Left kidney (tissue), 8 donors: Measurements from ENCODE around the gene C16orf46. TPM values are rescaled to one million over a fixed set of nuclear protein-coding genes. Genes with fewer than 3 reads are reported as not detected.
"Not testable (repeated sequence)": the region's sequence is repeated elsewhere in the genome, so short reads cannot be mapped to it uniquely, and the experiment has no call there.

ENCODE experiments used
- DNase-seq: peaks from one replicate; pipeline ENCODE4 v3.0.0-alpha.2; 2013
- long read RNA-seq, 8 donors: transcript quantifications; one replicate each; lab custom pipeline, GENCODE V29; 2026
- polyA plus RNA-seq: library from polyadenylated mRNA; unstranded; fragments of 120-200 nt; gene quantifications from one replicate; pipeline ENCODE4 v1.2.1, GENCODE V29; 2013; ENCODE audit not compliant: insufficient read length

Gene C16orf46, protein sequence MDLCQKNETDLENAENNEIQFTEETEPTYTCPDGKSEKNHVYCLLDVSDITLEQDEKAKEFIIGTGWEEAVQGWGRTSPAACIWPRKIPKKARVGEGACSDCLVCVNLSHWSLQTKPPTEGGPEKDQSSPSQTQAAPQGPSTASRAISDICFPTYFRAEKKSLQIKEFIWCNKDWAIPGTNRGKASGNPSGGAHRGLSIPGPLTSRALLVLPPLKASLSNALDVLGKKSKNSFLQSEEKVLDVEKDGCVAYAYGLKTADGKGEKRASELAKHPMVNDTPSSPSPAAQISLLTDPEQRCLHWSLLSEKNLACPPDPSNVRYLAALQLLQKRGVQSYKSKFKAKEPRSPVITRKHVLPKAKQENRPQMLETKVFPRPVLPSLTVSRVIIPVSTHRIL
- 1.9 TPM for polyA plus RNA-seq
- long read RNA-seq, donor 1, partial matches to known transcripts = 0 of 1 reads
- long read RNA-seq, donor 1, other reads (novel, unspliced or antisense) = 0 of 1 reads
- long read RNA-seq, donor 2, partial matches to known transcripts = 0 of 1 reads
- long read RNA-seq, donor 2, other reads (novel, unspliced or antisense) = 0 of 1 reads
- long read RNA-seq, donor 3 = 0 reads
- long read RNA-seq, donor 4 = 0 reads
- long read RNA-seq, donor 5, partial matches to known transcripts = 0 of 1 reads
- long read RNA-seq, donor 5, other reads (novel, unspliced or antisense) = 0 of 1 reads
- long read RNA-seq, donor 6 = 0 reads
- long read RNA-seq, donor 7, partial matches to known transcripts = 0 of 1 reads
- long read RNA-seq, donor 7, other reads (novel, unspliced or antisense) = 0 of 1 reads
- long read RNA-seq, donor 8 = 0 reads

DNA sequence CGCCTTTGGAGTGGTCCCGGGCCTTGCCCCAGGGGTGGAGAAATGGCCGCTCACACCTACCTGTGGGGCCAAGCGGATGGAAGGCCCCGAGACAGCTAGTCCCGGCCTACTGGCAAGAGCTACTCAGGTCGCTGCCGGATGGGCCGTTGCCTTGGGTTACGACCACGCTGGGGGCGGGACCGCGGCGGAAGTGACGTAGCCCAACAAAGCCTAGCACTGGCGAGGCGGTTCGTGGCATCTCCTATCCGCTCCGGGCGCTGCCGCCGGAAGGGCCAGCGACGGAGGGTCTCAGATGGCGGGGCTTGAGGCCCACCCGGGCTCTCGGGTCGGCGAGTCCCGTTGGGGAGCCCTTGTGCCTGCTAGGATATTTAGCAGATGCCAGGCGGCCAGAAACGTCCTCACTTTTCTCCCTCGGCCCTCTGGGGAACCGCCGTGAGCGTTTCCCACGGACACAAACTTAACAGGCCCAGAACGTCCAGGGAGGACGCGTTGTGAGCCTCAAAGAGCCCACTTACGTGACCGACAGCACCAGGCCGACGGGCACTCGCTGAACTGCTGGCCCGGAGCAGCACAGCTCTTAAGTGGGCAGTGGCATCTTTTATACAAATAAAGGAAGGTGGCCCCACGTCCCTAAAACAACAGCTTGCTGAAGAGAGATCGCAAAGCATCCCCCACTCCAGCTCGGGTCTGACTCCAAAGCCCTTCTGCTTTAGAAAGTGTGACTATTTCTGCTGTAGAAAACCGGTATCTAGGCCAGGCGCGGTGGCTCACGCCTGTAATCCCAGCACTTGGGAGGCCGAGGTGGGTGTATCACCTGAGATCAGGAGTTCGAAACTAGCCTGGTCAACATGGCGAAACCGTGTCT, at the start of gene C16orf46:
C16orf46 (minus strand) TSS at position 163 of the 865 bp plus-strand sequence. CDS start 13,283 bp downstream, outside the sequence.
- peak; percentile 97 for DNase-seq

DNA sequence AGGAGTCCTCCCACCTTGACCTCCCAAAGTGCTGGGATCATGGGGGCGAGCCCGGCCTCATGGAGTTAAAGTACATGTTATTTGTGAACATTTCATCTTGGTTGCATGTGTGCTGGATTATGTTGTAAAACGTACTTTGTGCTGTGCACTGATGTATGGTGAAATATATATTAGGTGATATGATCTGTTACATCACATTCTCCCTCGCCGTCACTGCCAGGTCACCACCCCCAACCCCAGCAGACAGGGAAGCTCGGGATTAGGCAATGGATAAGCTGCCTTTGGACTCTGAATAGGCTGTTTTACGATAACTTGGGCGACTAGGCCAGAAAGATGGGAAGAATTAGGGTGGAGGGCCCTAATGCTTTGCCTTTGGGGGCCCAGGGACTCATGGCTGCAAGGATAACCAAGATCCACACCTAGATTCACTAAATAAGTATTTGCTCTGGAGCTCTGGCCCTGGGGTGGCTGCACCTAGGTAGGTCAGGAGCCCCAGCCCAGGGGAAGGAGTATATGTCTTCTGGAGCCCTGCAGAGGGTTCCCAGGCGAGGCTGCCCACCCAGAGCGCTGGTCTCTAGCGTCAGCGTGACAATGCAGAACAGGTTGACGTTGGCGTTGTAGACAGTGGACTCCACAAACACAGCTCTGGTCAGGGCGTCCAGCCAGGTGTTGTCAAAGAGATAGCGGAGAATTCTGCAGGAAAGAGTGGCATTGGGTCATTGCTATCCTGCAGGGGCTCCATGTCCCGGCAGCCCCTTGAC, 46.2 kb upstream of the C16orf46 start:
- DNase-seq = no peak

DNA sequence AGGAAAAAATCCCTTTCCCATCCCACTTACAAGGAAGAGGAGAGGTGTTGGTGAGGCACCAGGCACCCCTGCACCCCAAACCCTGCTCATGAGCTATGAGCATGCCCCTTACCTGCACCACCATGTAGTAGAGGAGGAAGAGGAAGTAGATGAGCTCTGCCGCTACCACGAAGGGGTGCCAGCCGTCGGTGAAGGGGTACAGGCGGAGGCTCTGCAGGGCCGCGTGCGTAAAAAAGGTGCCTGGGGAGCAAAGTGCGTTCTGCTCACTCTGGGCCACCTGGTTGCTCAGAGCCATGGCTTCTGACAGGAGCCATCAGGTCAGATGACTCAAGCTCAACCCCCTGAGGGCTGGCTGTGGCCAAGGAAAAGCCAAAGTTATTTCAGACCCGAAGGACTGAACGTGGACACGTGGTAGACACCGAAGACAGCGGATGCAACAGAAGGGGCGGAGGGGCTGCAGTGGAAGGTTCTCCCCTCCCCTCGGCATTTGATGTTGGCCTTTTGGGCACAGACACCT, 44.5 kb upstream of the C16orf46 start:
- no peak for DNase-seq

DNA sequence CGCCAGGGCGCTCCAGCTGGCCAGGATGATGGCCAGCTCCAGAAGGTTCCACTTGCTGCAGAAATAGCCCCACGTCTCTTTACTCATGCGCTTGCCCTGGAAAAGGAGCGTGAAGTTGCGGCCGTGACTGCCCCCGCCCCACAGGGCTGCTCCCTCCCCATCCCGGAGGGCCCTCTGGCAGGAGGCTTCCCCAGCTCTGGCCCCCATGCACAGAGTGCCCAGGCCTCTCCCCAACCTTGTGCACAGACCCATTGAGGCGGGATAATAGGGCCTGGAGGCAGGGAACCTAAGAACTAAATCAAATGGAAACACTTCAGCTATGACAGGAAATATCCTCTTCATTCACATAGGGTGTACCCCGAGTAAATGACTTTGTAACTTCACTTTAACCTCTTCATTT, 40.4 kb upstream of the C16orf46 start:
- no peak for DNase-seq

DNA sequence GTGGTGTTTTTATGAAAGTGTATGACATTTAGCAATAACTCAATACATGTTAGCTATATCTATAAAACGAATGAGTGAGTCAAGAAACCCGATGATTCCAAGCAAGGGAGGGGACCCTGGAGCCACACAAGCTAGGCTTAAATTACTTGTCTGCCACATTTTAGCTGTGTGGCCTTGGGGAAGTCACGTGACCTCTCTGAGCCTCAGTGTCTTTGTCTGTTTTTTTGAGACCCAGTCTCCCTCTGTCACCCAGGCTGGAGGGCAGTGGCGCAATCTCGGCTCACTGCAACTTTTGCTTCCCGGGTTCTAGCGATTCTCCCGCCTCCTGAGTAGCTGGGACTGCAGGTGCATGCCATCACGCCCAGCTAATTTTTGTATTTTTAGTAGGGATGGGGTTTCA, 39.2 kb upstream of the C16orf46 start:
- no peak for DNase-seq

DNA sequence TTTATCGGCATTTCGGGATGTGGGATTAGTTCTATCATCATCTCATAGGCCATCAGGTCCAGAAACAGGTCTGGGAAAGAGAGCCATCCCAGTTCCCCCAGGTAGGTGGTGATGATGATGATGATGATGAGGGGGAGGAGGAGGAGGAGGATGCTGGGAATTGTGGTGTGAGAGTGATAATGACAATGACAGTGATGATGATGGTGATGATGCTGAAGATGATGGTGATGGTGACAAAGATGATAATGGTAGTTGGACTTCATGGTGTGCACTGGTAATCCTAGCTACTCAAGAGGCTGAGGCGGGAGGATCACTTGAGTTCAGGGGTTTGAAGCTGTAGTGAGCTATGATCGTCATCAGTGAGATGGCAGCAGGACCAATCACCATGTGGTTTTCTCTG, 35.4 kb upstream of the C16orf46 start:
- no peak for DNase-seq

DNA sequence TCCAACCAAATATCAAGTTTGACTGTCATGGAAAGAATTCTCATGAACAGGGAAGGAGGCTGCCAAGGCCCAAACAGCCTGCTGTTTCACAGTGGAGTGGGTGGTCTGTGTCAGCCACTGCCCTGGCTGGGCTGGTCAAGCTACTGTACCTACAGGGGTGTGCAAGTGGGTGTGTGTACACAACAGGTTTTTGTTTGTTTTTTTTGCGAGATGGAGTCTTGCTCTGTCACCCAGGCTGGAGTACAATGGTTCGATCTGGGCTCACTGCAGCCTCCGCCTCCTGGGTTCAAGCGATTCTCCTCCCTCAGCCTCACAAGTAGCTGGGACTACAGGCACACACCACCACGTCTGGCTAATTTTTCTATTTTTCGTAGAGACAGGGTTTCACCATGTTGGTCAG, 32.2 kb upstream of the C16orf46 start:
- DNase-seq = not testable (repeated sequence)

DNA sequence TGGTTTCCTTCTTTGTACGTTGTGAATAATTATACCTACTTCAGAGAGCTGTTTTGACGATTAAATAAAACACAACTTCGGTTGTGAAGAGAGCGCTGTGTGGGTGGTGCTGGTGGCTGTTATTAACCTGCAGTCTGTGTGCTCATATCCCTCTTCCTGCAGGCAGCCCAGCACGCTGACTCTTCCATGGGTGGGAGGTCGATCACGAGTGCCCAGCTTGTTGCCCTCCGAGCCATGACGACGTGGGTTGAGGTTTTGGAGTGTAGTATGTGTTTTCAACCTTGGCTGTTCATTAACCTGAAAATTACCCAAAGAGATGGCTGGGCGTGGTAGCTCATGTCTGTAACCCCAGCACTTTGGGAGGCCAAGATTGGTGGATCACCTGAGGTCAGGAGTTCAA, 30.5 kb upstream of the C16orf46 start:
- DNase-seq = no peak

DNA sequence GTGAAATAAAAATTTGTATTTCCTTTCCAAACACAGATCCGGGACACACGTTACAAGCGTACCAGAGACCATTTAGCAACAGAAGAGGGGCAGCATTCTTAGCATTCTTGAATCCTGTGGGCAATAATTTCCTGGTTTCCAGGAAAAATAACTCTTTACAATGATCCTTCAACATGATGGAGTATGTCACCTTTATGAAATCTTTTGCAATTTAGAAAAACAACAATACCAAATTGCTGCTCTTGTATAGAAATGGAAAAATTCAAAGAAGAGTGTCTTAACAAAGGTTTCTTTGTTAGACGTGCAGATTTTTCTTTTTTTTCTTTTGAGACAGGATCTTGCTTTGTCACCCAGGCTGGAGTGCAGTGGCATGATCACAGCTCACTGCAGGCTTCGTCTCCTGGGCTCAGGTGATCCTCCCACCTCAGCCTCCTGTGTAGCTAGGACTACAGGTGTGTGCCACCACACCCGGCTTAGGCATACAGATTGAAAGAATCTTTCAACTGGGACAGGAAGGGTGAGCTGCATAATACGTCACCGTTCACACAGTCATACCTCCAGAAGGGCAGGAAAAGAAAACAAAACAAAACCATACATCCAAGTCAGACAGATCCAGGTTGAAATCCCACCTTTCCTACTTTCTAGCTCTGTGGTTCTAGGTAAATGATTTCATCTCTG, 29.9 kb upstream of the C16orf46 start:
- DNase-seq = no peak

DNA sequence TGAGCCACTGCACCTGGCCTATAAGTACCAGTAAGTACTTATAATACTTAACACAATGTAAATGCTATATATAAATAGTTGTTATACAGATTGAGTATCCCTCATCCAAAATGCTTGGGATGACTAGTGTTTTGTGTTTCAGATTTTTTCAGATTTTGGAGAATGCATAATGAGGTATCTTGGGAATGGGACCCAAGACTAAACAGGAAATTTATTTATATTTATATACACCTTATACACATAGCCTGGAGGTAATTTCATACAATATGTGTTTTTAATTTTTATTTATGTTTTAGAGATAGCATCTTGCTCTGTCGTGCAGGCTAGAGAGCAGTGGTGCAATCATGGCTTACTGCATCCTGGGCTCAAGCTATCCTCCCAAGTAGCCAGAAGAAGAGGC, 28.9 kb upstream of the C16orf46 start:
- DNase-seq = no peak

DNA sequence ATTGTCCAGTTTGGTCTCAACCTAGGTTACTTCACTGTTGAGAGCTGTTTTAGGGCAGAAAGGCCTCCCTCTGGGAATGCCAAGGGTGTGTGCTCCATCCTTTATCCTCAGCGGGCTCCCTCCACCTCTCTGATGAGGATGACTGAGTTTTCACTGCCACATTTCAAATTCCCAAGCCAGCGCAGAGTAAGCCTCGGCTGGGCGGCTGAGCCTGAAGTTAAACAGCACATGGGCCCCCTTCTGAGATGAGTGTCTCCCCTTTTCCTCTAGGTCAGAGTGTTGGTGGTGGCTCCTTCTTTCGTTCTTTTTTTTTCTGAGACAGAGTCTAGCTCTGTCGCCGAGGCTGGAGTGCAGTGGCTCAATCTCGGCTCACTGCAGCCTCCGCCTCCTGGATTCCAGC, 24.7 kb upstream of the C16orf46 start:
- DNase-seq = no peak

DNA sequence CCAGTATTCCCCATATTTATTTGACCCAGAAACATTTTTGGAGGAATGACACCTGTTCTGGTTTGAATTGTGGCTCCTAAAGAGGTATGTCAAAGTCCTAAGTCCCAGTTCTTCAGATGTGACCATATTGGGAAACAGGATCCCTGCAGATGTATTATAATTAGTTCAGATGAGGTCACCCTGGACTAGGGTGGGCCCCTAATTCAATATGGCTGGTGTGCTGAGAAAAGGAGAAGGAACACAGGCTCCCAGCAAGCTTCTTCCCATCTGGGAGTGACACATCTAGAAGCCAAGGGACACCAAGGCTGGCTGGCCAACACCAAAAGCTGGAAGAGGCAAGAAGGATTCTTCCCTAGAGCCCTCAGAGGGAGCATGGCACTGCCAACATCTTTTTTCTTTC, 22.9 kb upstream of the C16orf46 start:
- no peak for DNase-seq

DNA sequence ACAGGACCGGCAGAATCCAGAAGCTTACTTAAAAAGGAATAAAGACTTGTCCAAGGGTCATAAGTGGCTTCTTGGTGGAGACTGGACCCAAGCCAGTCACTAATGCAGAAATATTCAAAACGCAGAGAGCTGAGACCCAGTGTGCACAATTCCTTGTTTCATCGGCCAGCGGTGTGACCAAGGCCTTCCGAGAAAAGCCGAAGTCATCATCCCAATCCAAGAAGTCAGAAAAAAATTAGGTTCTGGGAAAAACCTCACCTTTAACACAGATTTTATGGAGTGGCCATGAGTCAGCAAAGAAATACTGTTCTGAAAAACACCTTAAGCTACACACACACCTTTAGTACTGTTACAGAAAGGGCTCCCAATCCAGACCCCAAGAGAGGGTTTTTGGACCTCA, 20.2 kb upstream of the C16orf46 start:
- DNase-seq = no peak

DNA sequence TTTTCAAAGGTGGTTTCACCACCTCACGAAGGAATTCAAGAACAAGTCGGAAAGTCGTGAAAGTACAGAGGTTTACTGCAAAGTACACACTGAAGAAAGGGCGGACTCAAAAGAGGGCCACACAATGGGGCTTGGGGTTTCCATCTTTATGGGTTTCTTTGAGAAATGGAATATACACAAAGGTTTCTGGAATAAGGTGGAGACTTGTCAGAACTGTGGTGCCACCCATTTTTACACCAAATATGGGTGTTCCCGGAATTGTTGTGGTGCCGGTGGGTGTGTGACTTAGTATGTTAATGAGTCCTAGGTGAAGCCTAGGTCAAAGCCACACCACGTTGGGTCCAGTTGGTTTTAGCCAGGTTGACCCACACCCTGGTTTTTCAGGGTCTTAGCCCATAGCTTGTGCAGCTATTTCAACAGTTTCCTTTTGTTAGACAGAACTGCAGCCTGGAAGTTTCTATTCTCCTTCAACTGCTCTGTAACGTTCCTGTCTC, 19.7 kb upstream of the C16orf46 start:
- no peak for DNase-seq

DNA sequence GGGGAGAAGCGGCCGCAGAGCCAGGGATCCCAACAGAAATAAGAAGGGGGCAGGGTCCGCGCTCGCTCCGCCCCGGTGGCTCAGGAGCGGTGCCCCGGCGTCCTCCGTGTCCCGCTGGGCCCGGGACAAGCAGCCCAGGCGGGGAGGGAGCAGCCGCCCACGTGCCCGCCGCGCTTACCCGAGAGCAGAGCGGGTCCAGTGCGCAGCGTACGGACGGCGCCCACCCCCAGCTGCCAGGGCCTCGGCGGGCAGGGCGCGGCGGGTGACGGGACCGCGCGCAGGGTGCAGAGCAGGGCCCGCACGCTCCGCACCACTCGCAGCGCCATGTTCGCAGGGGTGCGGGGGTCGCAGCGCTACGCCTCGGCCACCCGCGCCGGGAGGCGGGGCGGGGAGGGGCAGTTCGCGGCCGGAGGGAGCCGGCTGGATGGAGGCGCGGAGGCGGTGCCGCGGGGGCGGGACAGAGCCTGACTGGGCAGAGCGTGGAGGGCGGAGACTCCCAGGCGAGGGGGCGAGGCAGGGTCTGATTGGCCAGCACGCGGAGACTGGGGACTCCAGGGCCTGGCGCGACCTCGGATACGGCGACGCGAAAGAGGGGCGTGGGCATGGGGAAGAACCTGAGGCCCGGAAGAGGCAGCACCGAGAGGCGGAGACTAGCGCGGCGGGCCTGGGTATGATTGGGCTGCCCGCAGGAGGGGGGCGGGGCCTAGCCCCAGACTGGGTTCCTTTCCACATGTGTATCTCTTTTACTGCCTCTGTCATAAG, 19.1 kb upstream of the C16orf46 start, which contains the start of gene GCSH:
GCSH (minus strand) TSS at position 443 of the 762 bp plus-strand sequence; CDS start at position 326, 117 bp downstream.
- DNase-seq = peak; percentile 98

DNA sequence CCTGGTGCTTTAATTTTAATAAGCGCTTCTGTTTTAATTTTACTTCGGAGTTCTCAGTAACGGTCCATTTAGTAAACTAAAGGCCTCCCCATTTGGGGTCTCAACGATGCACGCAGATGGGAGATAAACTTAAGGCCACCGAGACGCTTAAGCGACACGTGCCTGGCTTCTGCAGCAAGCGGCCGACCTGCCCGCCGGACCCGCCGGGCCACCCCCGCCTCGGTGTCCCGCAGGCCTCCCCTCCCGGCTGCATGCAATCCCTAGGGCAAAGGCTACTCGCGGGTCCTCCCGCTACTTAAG, 18.6 kb upstream of the C16orf46 start:
- no peak for DNase-seq

DNA sequence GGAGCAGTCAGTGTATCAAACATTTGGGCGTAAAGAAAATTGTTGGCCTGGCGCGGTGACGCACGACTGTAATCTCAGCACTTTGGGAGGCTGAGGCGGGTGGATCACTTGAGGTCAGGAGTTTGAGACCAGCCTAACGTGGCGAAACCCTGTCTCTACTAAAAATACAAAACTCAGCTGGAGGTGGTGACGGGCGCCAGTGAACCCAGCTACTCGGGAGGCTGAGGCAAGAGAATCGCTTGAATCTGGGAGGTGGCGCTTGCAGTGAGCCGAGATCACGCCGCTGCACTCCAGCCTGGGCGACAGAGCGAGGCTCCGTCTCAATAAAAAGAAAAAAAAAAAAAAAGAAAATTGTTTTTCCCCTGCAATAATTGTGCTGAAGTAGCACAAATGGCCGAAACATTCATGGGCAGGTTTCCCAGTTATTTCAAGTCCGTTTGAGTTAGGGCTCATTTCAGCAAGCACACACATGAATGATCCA, 17.8 kb upstream of the C16orf46 start:
- DNase-seq = no peak

DNA sequence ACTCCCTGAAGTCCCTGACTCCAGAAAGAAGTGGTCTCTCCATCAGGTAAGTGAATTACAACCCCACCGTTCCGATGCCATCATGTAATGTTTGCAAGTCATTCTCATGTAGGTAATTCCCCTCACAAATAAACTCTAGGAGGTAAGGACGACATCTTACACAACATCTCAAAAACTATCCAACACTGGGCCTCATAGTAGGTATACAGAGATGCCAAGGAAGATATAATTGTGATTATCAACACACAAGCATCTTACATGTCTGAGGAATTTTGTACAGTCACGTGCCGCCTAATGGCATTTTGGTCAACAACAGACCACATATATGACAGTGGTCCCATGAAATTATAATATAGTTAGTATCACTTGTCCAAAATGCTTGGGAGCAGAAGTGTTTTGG, 11.8 kb upstream of the C16orf46 start:
- no peak for DNase-seq

DNA sequence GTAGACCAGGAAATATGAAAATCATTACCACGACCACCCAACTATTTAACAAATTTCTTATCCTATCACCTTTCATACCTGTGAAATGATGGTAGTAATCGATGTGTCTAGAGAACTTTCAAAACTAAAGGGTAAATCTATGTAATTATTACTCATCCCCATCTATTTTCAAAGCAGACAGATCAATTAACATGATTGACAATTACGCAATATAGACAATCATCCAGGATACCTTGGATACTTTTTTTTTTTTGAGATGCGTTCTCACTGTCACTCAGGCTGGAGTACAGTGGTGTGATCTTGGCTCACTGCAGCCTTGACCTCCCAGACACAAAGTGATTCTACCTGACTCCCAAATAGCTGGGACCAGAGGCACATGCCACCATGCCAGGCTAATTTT, 4.0 kb upstream of the C16orf46 start:
- DNase-seq = no peak

DNA sequence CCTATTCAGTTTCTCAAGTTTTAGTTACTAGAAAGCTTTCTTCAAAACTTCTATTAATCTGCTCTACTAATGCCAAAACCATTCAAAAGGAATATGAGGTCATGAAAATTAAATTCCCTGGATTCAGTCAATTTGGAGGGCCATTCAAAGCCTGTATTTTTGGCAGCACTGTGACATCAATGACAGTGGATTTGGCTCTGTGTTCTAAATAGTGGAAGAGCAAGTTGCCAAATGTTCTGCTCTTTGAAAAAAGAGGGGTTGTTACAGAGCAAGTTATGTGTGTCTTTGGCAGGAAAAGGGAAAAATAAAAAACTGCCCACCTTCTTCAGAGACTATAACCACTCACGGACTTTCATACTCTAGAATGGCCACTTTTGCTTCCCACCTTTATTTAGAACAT, 3.2 kb upstream of the C16orf46 start:
- no peak for DNase-seq
